Common myeloid progenitor, CD34-positive (primary cell): ENCODE results near the gene LYPLA2.
A peak's percentile ranks its signal among the peaks of the same experiment; 100 is the strongest.

Experiments used
- CTCF ChIA-PET: fragments of 350-600 bp; sonication (Branson Sonifier 250); formaldehyde crosslinking; loops from one replicate; lab custom pipeline; 2021; ENCODE audit warnings: antibody characterized with exemption; lab: Charles Lee
- POLR2A ChIA-PET: fragments of 350-600 bp; sonication (Branson Sonifier 250); formaldehyde crosslinking; loops from one replicate; lab custom pipeline; 2021; ENCODE audit warnings: antibody characterized with exemption; lab: Charles Lee
- DNase-seq, 3 donors: peaks; one replicate each; pipeline versions ENCODE4 v3.0.0 to v3.0.0-alpha.2; 2013
- H3K27ac ChIP-seq, 2 experiments: 1 replicate in 1 of 2; 2 replicates in 1 of 2; pipeline ENCODE4 v1.7.0; 2013; ENCODE audit warnings: inconsistent platforms in 2 of 2, low read length in 2 of 2, mild to moderate bottlenecking in 2 of 2, low read depth in 1 of 2, moderate library complexity in 1 of 2; ENCODE audit not compliant: severe bottlenecking in 2 of 2, insufficient read depth in 1 of 2, poor library complexity in 1 of 2
- H3K27me3 ChIP-seq, 5 experiments: replicated peaks in 2 of 5; 1 replicate in 3 of 5; 2 replicates in 2 of 5; pipeline versions ENCODE4 v1.6.1 to v1.7.0; 2013; ENCODE audit warnings: low read length in 4 of 5, mild to moderate bottlenecking in 2 of 5, moderate library complexity in 2 of 5, inconsistent platforms in 1 of 5; ENCODE audit not compliant: insufficient read depth in 5 of 5, control insufficient read depth in 4 of 5
- H3K36me3 ChIP-seq, 4 experiments: 1 replicate in 2 of 4; 2 replicates in 2 of 4; pipeline versions ENCODE4 v1.6.1 to v1.7.0; 2013; ENCODE audit warnings: low read length in 3 of 4, control low read depth in 1 of 4, mild to moderate bottlenecking in 1 of 4; ENCODE audit not compliant: control insufficient read depth in 4 of 4, insufficient read depth in 4 of 4
- H3K4me1 ChIP-seq, 4 experiments: 1 replicate in 3 of 4; 2 replicates in 1 of 4; pipeline versions ENCODE4 v1.6.1 to v1.7.1; 2013; ENCODE audit warnings: low read length in 3 of 4, mild to moderate bottlenecking in 3 of 4, control low read depth in 1 of 4, inconsistent platforms in 1 of 4, moderate library complexity in 1 of 4; ENCODE audit not compliant: control insufficient read depth in 4 of 4, insufficient read depth in 4 of 4; ENCODE audit errors: control extremely low read depth in 1 of 4
- H3K4me3 ChIP-seq, 7 experiments: 1 replicate in 4 of 7; 2 replicates in 3 of 7; pipeline versions ENCODE4 v1.5.1 to v1.7.0; 2013; ENCODE audit warnings: mild to moderate bottlenecking in 7 of 7, low read length in 6 of 7, moderate library complexity in 6 of 7, inconsistent platforms in 2 of 7, low read depth in 2 of 7, control low read depth in 1 of 7; ENCODE audit not compliant: insufficient read depth in 4 of 7, control insufficient read depth in 1 of 7; ENCODE audit errors: extremely low read depth in 1 of 7
- H3K9me3 ChIP-seq, 5 experiments: 1 replicate in 4 of 5; 2 replicates in 1 of 5; pipeline versions ENCODE4 v1.6.1 to v1.7.1; 2013; ENCODE audit warnings: low read length in 4 of 5, mild to moderate bottlenecking in 2 of 5, inconsistent platforms in 1 of 5, low read depth in 1 of 5, moderate library complexity in 1 of 5; ENCODE audit not compliant: control insufficient read depth in 4 of 5, insufficient read depth in 2 of 5; ENCODE audit errors: control extremely low read depth in 1 of 5
- WGBS: methylation state at CpG from one replicate; pipeline ENCODE4 v1.1.5; 2013; ENCODE audit not compliant: insufficient coverage; 5-methylcytosine and 5-hydroxymethylcytosine counted together

LYPLA2 gene

DNA sequence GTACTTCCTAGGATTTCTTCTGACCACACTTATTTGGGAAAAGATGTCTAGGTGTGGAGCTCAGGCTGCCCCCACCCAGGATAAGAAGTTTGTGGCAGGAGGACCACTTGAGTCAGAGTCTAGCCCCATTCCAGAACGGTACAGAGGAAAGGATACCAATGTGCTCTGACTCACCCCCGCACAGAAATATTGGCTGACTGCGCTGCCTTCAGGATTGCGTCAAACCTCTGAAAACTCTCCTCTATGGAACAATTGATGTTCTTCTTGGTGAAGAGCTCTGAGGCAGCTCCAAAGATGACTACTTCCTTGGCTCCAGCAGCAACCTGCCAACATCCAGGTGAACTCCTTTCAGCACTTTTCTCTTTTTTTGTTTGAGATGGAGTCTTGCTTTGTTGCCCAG lies 23.1 kb downstream of the LYPLA2 start:
- H3K36me3 ChIP-seq = peaks cover 4 to 36% (median 23%) of the 10 kb centered on the region in 4 experiments

DNA sequence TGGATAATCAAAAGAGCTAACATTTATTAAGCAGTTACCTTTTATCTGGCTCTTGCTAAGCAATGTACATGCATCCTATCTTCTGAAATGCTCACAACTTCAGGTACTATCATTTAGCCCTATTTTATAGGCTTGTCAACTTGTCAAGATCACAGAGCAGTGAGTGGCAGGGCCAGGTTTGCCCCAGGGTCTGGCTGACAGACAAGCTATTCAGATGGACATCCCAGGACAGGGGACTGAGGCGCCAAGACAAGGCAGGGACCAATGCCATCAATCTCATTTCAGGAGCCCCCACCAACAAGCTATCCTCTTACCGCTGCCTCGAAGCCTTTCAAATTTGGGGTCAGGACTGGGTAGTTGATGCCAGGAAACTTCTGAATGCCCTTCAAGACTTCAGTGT lies 25.4 kb downstream of the LYPLA2 start:
- peak overlapping the region in 1 of 2 experiments; percentile 65 for H3K27ac ChIP-seq
- H3K27me3 ChIP-seq = no peaks in the 10 kb centered on the region
- peaks cover 4 to 36% (median 24%) of the 10 kb centered on the region in 4 experiments for H3K36me3 ChIP-seq
- WGBS = 89% methylated on average over 3 of the region's 3 CpGs
- no peaks in the 10 kb centered on the region for H3K9me3 ChIP-seq
- POLR2A ChIA-PET = interaction anchor here (0.9 kb wide), 1 partner anchor 9 kb away, joined by 4 read pairs; the partner anchor contains the start of gene HMGCL
- DNase-seq = no peak
- no peak overlapping the region for H3K4me3 ChIP-seq
- CTCF ChIA-PET = interaction anchor here (1.2 to 2.0 kb wide), 11 partner anchors 8 to 140 kb away, joined by 3 to 11 read pairs (median 4); partner anchors contain the start of gene FUCA1
- H3K4me1 ChIP-seq = peaks cover 0 to 23% (median 21%) of the 10 kb centered on the region in 4 experiments

More for the DNA sequence above, 23.1 kb downstream of the LYPLA2 start:
- Histone ChIP-seq H3K4me1 (peaks cover 3 to 44% (median 39%) of the 10 kb centered on the region in 4 experiments), H3K27ac (no peak overlapping the region), H3K9me3 (no peaks in the 10 kb centered on the region), H3K27me3 (no peaks in the 10 kb centered on the region), H3K4me3 (no peak overlapping the region)
- WGBS = 97% methylated on average over 4 of the region's 4 CpGs
- no peak for DNase-seq
- ChIA-PET POLR2A (no interaction called here), CTCF (interaction anchor here (1.1 to 1.5 kb wide), 3 partner anchors 11 to 103 kb away, joined by 3 to 6 read pairs (median 5); partner anchors contain the start of gene HMGCL)

DNA sequence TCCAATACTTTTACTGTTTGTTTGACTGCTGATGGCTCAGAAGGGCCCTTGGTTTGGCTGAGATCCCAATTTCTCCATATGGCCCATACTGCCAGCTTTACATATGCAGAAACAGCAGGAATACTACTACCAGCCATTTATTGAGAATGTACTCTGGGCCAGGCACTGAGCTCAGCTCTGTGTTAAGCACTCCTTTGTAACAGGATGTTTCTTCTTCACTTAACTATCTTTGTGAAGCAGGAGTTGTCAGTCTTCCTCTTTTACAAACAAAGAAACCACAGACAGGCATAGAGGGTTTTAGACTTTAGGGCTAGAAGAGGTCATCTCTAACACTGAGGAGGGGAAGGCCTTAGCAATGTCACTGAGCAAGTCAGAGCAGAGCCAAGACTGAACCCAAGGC lies 26.0 kb downstream of the LYPLA2 start:
- ChIA-PET POLR2A (interaction anchor here (0.9 kb wide), 1 partner anchor 8 kb away, joined by 4 read pairs; the partner anchor contains the start of gene HMGCL), CTCF (interaction anchor here (0.9 to 2.0 kb wide), 12 partner anchors 8 to 139 kb away, joined by 3 to 11 read pairs (median 4); partner anchors contain the start of gene FUCA1)
- Histone ChIP-seq H3K9me3 (no peaks in the 10 kb centered on the region), H3K36me3 (peaks cover 4 to 36% (median 24%) of the 10 kb centered on the region in 4 experiments), H3K4me3 (no peak overlapping the region), H3K4me1 (peaks cover 0 to 21% (median 18%) of the 10 kb centered on the region in 4 experiments), H3K27me3 (no peaks in the 10 kb centered on the region), H3K27ac (peak overlapping the region in 1 of 2 experiments; percentile 65)
- DNase-seq = peak in 2 of 3 donors; percentile 46 to 71

- Histone ChIP-seq H3K4me1 (peaks cover 0 to 21% (median 18%) of the 10 kb centered on the region in 4 experiments), H3K36me3 (peaks cover 4 to 32% (median 20%) of the 10 kb centered on the region in 4 experiments), H3K9me3 (no peaks in the 10 kb centered on the region), H3K27me3 (no peaks in the 10 kb centered on the region), H3K4me3 (no peak overlapping the region), H3K27ac (peak overlapping the region in 1 of 2 experiments; percentile 65)
- 100% methylated on average over 2 of the region's 3 CpGs for WGBS
- ChIA-PET CTCF (interaction anchor here (0.9 to 2.0 kb wide), 7 partner anchors 10 to 47 kb away, joined by 3 to 8 read pairs (median 3); partner anchors contain the start of gene LYPLA2), POLR2A (no interaction called here)
- DNase-seq = no peak
Measured at GRCh38 chr1:23817633-23818032, 26.7 kb downstream of the LYPLA2 start.

GRCh38 chr1:23823767-23824166 lies 32.8 kb downstream of the LYPLA2 start:
- no peak for DNase-seq
- CTCF ChIA-PET = interaction anchor here (0.7 to 9.4 kb wide), 7 partner anchors 10 to 93 kb away, joined by 3 to 87 read pairs (median 6); partner anchors contain the start of genes LYPLA2 and PITHD1
- POLR2A ChIA-PET = interaction anchor here (2.2 kb wide), 1 partner anchor 15 kb away, joined by 11 read pairs; no protein-coding TSS in a partner anchor
- Histone ChIP-seq H3K36me3 (peaks cover 0 to 2% (median 0%) of the 10 kb centered on the region in 4 experiments), H3K27ac (no peak overlapping the region), H3K4me1 (peaks cover 4 to 18% (median 15%) of the 10 kb centered on the region in 4 experiments), H3K9me3 (no peaks in the 10 kb centered on the region), H3K27me3 (no peaks in the 10 kb centered on the region), H3K4me3 (peak overlapping the region in 1 of 7 experiments; percentile 23)
- 91% methylated on average over 6 of the region's 7 CpGs for WGBS

GRCh38 chr1:23824711-23825075 lies 33.7 kb downstream of the LYPLA2 start:
- peak overlapping the region; percentile 88 to 97 for H3K27ac ChIP-seq
- H3K36me3 ChIP-seq = peaks cover 0 to 2% (median 0%) of the 10 kb centered on the region in 4 experiments
- ChIA-PET POLR2A (interaction anchor here (1.1 to 2.2 kb wide), 2 partner anchors 8 to 14 kb away, joined by 4 to 11 read pairs; no protein-coding TSS in a partner anchor), CTCF (interaction anchor here (1.0 to 9.4 kb wide), 9 partner anchors 8 to 92 kb away, joined by 3 to 87 read pairs (median 6); partner anchors contain the start of gene LYPLA2)
- 3% methylated on average over 8 of the region's 8 CpGs for WGBS
- peaks cover 4 to 18% (median 15%) of the 10 kb centered on the region in 4 experiments for H3K4me1 ChIP-seq
- no peak for DNase-seq
- H3K4me3 ChIP-seq = peak overlapping the region; percentile 57 to 99 (median 97)
- H3K27me3 ChIP-seq = no peaks in the 10 kb centered on the region
- H3K9me3 ChIP-seq = no peaks in the 10 kb centered on the region
